Small intestine (tissue), 7 donors: ENCODE measurements around the gene TENT4B. TPM values are rescaled to one million over a fixed set of nuclear protein-coding genes. Genes with fewer than 3 reads are reported as not detected.

Experiments
- DNase-seq, 2 donors: peaks; one replicate each; pipeline versions ENCODE4 v3.0.0 to v3.0.0-alpha.2; 2013
- FAIRE-seq: peaks from 2 replicates; lab custom pipeline; 2012; peaks lifted over from hg19 to GRCh38; lab: Jason Lieb, UNC
- H3K27ac ChIP-seq, 3 donors: one replicate each; pipeline ENCODE4 v1.5.1; 2013; ENCODE audit warnings: low read length in 2 of 3, mild to moderate bottlenecking in 2 of 3, control low read depth in 1 of 3, inconsistent platforms in 1 of 3, low read depth in 1 of 3, moderate library complexity in 1 of 3
- H3K27me3 ChIP-seq, 3 donors: one replicate each; pipeline ENCODE4 v1.6.1; 2013; ENCODE audit warnings: low read length in 3 of 3, inconsistent platforms in 1 of 3; ENCODE audit not compliant: control insufficient read depth in 3 of 3, insufficient read depth in 3 of 3
- H3K36me3 ChIP-seq, 3 donors: one replicate each; pipeline ENCODE4 v1.6.1; 2013; ENCODE audit warnings: low read length in 3 of 3, inconsistent platforms in 1 of 3, low read depth in 1 of 3, mild to moderate bottlenecking in 1 of 3, moderate library complexity in 1 of 3; ENCODE audit not compliant: control insufficient read depth in 3 of 3, insufficient read depth in 2 of 3
- H3K4me1 ChIP-seq, 3 donors: one replicate each; pipeline ENCODE4 v1.6.1; 2013; ENCODE audit warnings: low read length in 2 of 3, inconsistent platforms in 1 of 3, low read depth in 1 of 3, mild to moderate bottlenecking in 1 of 3, moderate library complexity in 1 of 3; ENCODE audit not compliant: control insufficient read depth in 3 of 3, insufficient read depth in 2 of 3
- H3K4me3 ChIP-seq, 3 donors: one replicate each; pipeline ENCODE4 v1.5.1; 2013; ENCODE audit warnings: low read length in 3 of 3, control low read depth in 1 of 3, inconsistent platforms in 1 of 3, low read depth in 1 of 3, mild to moderate bottlenecking in 1 of 3, moderate library complexity in 1 of 3
- H3K9me3 ChIP-seq, 2 donors: one replicate each; pipeline ENCODE4 v1.6.1; 2013; ENCODE audit warnings: low read depth in 1 of 2, low read length in 1 of 2; ENCODE audit not compliant: control insufficient read depth in 2 of 2, insufficient read depth in 1 of 2
- WGBS, 3 donors: extraction: QIAGEN DNeasy Blood & Tissue Kit; methylation state at CpG; one replicate each; pipeline ENCODE4 v1.1.7; 2013; 5-methylcytosine and 5-hydroxymethylcytosine counted together
- polyA plus RNA-seq, 4 donors: library from polyadenylated mRNA; stranded (reverse) in 3 of 4; unstranded in 1 of 4; fragments of 200-250 nt in 3 of 4; fragments of 120-200 nt in 1 of 4; gene quantifications; one replicate each; pipeline versions ENCODE4 v1.2.1 to v1.2.3, GENCODE V29; 2013
- donor health status: healthy with polysubstance abuse.
- donor health status: control.
- donor health status: control.
- donor health status: Bipolar disorder and iron deficiency.
- donor health status: healthy.

TENT4B gene
- polyA plus RNA-seq, 4 donors: 5.1 to 19.4 (median 7.4) TPM

GRCh38 chr16:50192386-50193050 lies 39.4 kb downstream of the TENT4B start:
- FAIRE-seq: no peak
- WGBS, 3 donors: 96 to 99% (median 98%) methylated on average over 2 of the region's 2 CpGs

DNA sequence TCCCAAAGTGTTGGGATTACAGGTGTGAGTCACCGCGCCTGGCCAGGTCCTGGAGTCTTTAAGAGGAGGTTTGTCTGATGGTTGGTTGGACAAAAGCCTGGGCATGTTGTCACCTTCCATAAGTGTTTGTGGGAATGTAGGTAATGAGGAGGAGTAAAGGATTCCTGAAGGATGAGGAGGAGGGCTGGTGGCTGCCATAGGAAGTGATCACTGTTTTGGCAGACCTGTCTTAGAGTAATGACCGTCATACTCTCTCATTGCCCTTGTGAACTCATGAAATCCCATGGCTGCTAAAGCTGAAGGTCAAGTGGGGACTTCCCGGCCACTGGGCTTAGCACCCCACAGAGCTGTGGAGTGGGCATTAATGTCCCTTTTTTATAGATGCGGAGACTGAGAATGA lies 40.5 kb downstream of the TENT4B start:
- Histone ChIP-seq H3K27ac (no peak overlapping the region), H3K27me3 (no peaks in the 10 kb centered on the region), H3K9me3 (no peaks in the 10 kb centered on the region), H3K36me3 (peaks cover 0 to 3% (median 2%) of the 10 kb centered on the region in 3 donors), H3K4me3 (no peak overlapping the region), H3K4me1 (peaks cover 0 to under 1% (median 0%) of the 10 kb centered on the region in 3 donors)
- no peak for DNase-seq
- WGBS, 3 donors: 83 to 92% (median 84%) methylated on average over 5 of the region's 5 CpGs
- FAIRE-seq: no peak

More at GRCh38 chr16:50192386-50193050, 39.4 kb downstream of the TENT4B start:
- no peak for DNase-seq
- H3K27me3 ChIP-seq: no peaks in the 10 kb centered on the region
- H3K4me1 ChIP-seq: no peaks in the 10 kb centered on the region
- peaks cover 0 to 7% (median 2%) of the 10 kb centered on the region in 3 donors for H3K36me3 ChIP-seq
- H3K9me3 ChIP-seq: no peaks in the 10 kb centered on the region
- no peak overlapping the region for H3K4me3 ChIP-seq
- H3K27ac ChIP-seq: no peak overlapping the region

DNA sequence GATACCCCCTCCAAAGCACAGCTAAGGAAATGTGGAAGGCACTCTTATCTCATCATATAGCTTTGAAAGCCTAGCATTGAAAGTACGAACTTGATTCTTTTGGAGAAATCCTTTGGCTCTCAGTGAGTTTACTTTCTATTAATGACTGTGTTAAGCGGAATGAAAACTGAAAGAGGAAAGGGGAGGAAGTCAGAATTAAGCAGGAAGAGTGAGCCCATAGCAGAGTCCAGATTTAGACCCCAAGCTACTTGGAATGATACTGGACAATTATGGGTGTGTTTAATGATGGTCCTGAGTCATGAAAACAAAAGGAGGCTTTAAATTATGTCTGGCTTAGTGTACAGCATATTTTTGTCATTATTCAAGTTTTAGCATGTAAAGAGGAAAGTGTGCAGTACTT lies 42.2 kb downstream of the TENT4B start:
- WGBS, 3 donors: 14 to 19% (median 16%) methylated on average over 2 of the region's 2 CpGs
- FAIRE-seq: no peak
- Histone ChIP-seq H3K36me3 (peaks cover 0 to 3% (median 2%) of the 10 kb centered on the region in 3 donors), H3K27me3 (no peaks in the 10 kb centered on the region), H3K4me3 (no peak overlapping the region), H3K9me3 (peaks cover 0 to 4% of the 10 kb centered on the region in 2 donors), H3K27ac (peak overlapping the region in 2 of 3 donors; percentile 43 to 49), H3K4me1 (peaks cover 0 to 5% (median 4%) of the 10 kb centered on the region in 3 donors)
- DNase-seq: peak; percentile 15 to 57

DNA sequence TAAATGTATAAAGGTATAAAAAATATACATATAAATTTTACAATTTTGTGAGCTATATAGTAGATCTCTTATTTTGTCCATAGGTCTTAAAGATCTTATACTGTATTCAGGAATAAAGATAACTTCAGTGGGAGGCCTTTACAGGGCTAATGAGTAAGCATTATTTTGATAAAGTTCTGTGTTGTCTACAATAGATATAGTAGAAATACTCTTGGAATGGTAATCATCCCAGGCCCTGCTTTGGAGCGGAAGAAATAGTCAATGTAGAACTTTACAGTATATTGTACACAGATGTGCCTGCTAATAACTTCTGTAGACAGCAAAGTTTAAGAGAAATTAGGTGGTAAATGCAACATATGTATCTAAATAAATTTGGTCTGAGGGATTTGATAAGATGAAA lies 42.6 kb downstream of the TENT4B start:
- Histone ChIP-seq H3K27ac (no peak overlapping the region), H3K4me1 (peaks cover 0 to 5% (median 4%) of the 10 kb centered on the region in 3 donors), H3K36me3 (peaks cover 0 to 3% (median 2%) of the 10 kb centered on the region in 3 donors), H3K9me3 (peaks cover 0 to 4% of the 10 kb centered on the region in 2 donors), H3K4me3 (no peak overlapping the region), H3K27me3 (no peaks in the 10 kb centered on the region)
- FAIRE-seq (no peak), DNase-seq (no peak)
- 92 to 96% (median 94%) methylated on average over 1 of the region's 1 CpG for WGBS, 3 donors

DNA sequence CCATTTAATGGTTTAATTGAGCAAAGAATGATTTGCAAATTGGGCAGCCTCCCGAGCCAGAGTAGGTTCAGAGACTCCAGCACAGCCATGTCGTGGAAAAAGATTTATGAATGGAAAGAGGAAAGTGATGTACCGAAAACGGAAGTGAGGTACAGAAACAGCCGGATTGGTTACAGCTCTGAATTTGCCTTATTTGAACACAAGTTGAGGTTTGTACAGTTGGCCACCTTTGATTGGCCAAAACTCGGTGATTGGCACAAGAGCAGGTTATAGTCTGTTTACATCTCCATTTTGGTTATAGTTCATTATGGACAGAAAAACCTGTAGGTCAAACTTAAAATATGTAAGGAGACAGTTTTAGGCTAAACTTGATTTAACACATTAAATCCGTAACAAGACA lies 44.5 kb downstream of the TENT4B start:
- H3K4me3 ChIP-seq: no peak overlapping the region
- peaks cover 0 to 3% (median 0%) of the 10 kb centered on the region in 3 donors for H3K36me3 ChIP-seq
- peaks cover 4 to 9% (median 5%) of the 10 kb centered on the region in 3 donors for H3K4me1 ChIP-seq
- no peak for FAIRE-seq
- no peak overlapping the region for H3K27ac ChIP-seq
- WGBS, 3 donors: 90 to 92% (median 90%) methylated on average over 7 of the region's 7 CpGs
- H3K9me3 ChIP-seq: peaks cover 0 to 4% of the 10 kb centered on the region in 2 donors
- no peaks in the 10 kb centered on the region for H3K27me3 ChIP-seq
- no peak for DNase-seq

GRCh38 chr16:50198802-50199403 lies 45.8 kb downstream of the TENT4B start:
- FAIRE-seq: no peak
- no peak overlapping the region for H3K27ac ChIP-seq
- no peak overlapping the region for H3K4me3 ChIP-seq
- H3K27me3 ChIP-seq: no peaks in the 10 kb centered on the region
- H3K4me1 ChIP-seq: peaks cover 10 to 17% (median 11%) of the 10 kb centered on the region in 3 donors
- peak; percentile 15 to 48 for DNase-seq
- 27 to 52% (median 41%) methylated on average over 4 of the region's 4 CpGs for WGBS, 3 donors
- no peaks in the 10 kb centered on the region for H3K36me3 ChIP-seq
- H3K9me3 ChIP-seq: peaks cover 0 to 4% of the 10 kb centered on the region in 2 donors

DNA sequence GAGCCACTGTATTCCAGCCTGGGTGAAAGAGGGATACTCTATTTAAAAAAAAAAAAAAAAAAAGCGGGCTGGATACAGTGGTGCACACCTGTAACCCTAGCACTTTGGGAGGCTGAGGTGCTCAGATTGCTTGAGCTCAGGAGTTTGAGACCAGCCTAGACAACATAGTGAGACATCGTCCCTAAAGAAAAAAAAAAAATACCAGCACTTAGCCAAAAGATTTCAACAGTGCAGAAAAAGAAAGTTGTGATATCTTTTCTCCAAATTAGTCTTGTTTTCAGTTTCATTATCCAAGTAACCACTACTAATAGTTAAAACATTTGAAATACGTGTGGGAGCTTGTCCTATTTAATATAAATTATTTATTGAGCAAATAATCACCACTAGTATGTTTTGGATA lies 48.7 kb downstream of the TENT4B start:
- peaks cover 11 to 24% (median 12%) of the 10 kb centered on the region in 3 donors for H3K4me1 ChIP-seq
- FAIRE-seq: no peak
- H3K27me3 ChIP-seq: no peaks in the 10 kb centered on the region
- H3K9me3 ChIP-seq: peaks cover 0 to 4% of the 10 kb centered on the region in 2 donors
- peak overlapping the region in 1 of 3 donors; percentile 49 for H3K27ac ChIP-seq
- no peak for DNase-seq
- 43 to 74% (median 61%) methylated on average over 3 of the region's 3 CpGs for WGBS, 3 donors
- no peak overlapping the region for H3K4me3 ChIP-seq
- H3K36me3 ChIP-seq: no peaks in the 10 kb centered on the region

GRCh38 chr16:50202926-50203624 lies 50.0 kb downstream of the TENT4B start:
- DNase-seq (peak; percentile 34 to 74), FAIRE-seq (no peak)
- Histone ChIP-seq H3K27ac (peak overlapping the region in 2 of 3 donors; percentile 50 to 81), H3K4me3 (no peak overlapping the region), H3K4me1 (peaks cover 11 to 27% (median 15%) of the 10 kb centered on the region in 3 donors), H3K36me3 (no peaks in the 10 kb centered on the region), H3K9me3 (peaks cover 0 to 4% of the 10 kb centered on the region in 2 donors), H3K27me3 (no peaks in the 10 kb centered on the region)
- WGBS, 3 donors: 42 to 53% (median 50%) methylated on average over 5 of the region's 5 CpGs
